Measurements from ENCODE around the gene PGAM2. TPM values are rescaled to one million over a fixed set of nuclear protein-coding genes. Genes with fewer than 3 reads are reported as not detected.

The PGAM2 gene
- total and polyA plus RNA-seq, 2 of the 13 experiments (the other 11 are each of a cell fraction or from before 2014, with no cell fraction given): 0.22 TPM; not detected in 1

- no peak for TF ChIP-seq PITX1 (CRISPR knock-in tag; IDR thresholded peaks at IDR 0.05)
- TF ChIP-seq CREBL2 (CRISPR knock-in tag; IDR thresholded peaks at IDR 0.05; ENCODE audit: borderline replicate concordance): no peak
- TF ChIP-seq KDM5A (IDR thresholded peaks at IDR 0.05; ENCODE audit: borderline replicate concordance, low read length): no peak
- no peak for TF ChIP-seq ATF5 (CRISPR knock-in tag; IDR thresholded peaks at IDR 0.05; ENCODE audit: low read depth)
- no peak for TF ChIP-seq MTERF4 (CRISPR knock-in tag; IDR thresholded peaks at IDR 0.05)
- no peak for TF ChIP-seq ZNF552 (CRISPR knock-in tag; IDR thresholded peaks at IDR 0.05; ENCODE audit: borderline replicate concordance)
- TF ChIP-seq ZNF687 (CRISPR knock-in tag; IDR thresholded peaks at IDR 0.05): peak; percentile 47; the same call in 1 of the 2 replicates
- TF ChIP-seq CTCF (CRISPR knock-in tag; IDR thresholded peaks at IDR 0.05): 0 out of 2 replicates have a peak, but pooled peaks have one; percentile 4
- no peak for TF ChIP-seq ZNF367 (CRISPR knock-in tag; IDR thresholded peaks at IDR 0.05; ENCODE audit: borderline replicate concordance)
- TF ChIP-seq HMG20A (CRISPR knock-in tag; IDR thresholded peaks at IDR 0.05; ENCODE audit: borderline replicate concordance): no peak
- peak; percentile 8; the same call in 1 of the 2 replicates for TF ChIP-seq KAT8 (CRISPR knock-in tag; IDR thresholded peaks at IDR 0.05)
- TF ChIP-seq ZNF816 (CRISPR knock-in tag; IDR thresholded peaks at IDR 0.05; ENCODE audit: borderline replicate concordance): no peak
- no peak for TF ChIP-seq MTA3 (CRISPR knock-in tag; IDR thresholded peaks at IDR 0.05)
- TF ChIP-seq PAWR (CRISPR knock-in tag; IDR thresholded peaks at IDR 0.05; ENCODE audit: borderline replicate concordance): 0 out of 2 replicates have a peak, but pooled peaks have one; percentile 37
- 0 out of 2 replicates have a peak, but pooled peaks have one; percentile 6 for TF ChIP-seq ZNF292 (CRISPR knock-in tag; IDR thresholded peaks at IDR 0.05; ENCODE audit: borderline replicate concordance, low read depth)
- no peak for TF ChIP-seq ZNF792 (CRISPR knock-in tag; IDR thresholded peaks at IDR 0.05)
- TF ChIP-seq ZFY (CRISPR knock-in tag; IDR thresholded peaks at IDR 0.05): peak; percentile 12; the same call in 1 of the 2 replicates
- 0 out of 2 replicates have a peak, but pooled peaks have one; percentile 27 for TF ChIP-seq KDM5B (CRISPR knock-in tag; IDR thresholded peaks at IDR 0.05; ENCODE audit: borderline replicate concordance)
Observed at GRCh38 chr7:44101303-44101965, 36.1 kb upstream of the PGAM2 start (continued).

All from HepG2 (cell line).